Kidney (tissue), 14 donors: ENCODE results near the gene MAP3K21. TPM values are rescaled to one million over a fixed set of nuclear protein-coding genes. Genes with fewer than 3 reads are reported as not detected.

Source experiments
- DNase-seq, 5 donors: peaks; one replicate each; pipeline ENCODE4 v3.0.0-alpha.2; 2013 to 2020
- FAIRE-seq: peaks from 2 replicates; lab custom pipeline; 2012; peaks lifted over from hg19 to GRCh38; lab: Jason Lieb, UNC
- H3K27ac ChIP-seq, 2 donors: one replicate each; pipeline ENCODE4 v1.7.0; 2013; ENCODE audit warnings: low read depth in 2 of 2, low read length in 2 of 2, inconsistent platforms in 1 of 2
- H3K27me3 ChIP-seq: one replicate; pipeline ENCODE4 v1.7.1; 2013; ENCODE audit warnings: low read length, inconsistent platforms; ENCODE audit not compliant: control insufficient read depth, insufficient read depth
- H3K36me3 ChIP-seq, 3 donors: one replicate each; pipeline versions ENCODE4 v1.7.0 to v1.7.1; 2013; ENCODE audit warnings: low read length in 3 of 3, control low read depth in 1 of 3, inconsistent platforms in 1 of 3; ENCODE audit not compliant: insufficient read depth in 3 of 3, control insufficient read depth in 2 of 3
- H3K4me1 ChIP-seq, 3 donors: one replicate each; pipeline versions ENCODE4 v1.7.0 to v1.7.1; 2013; ENCODE audit warnings: low read length in 3 of 3, inconsistent platforms in 1 of 3, low read depth in 1 of 3; ENCODE audit not compliant: control insufficient read depth in 2 of 3, insufficient read depth in 2 of 3
- H3K4me3 ChIP-seq, 3 donors: one replicate each; pipeline versions ENCODE4 v1.7.0 to v1.8.1; 2013; ENCODE audit warnings: low read length in 3 of 3, control low read depth in 1 of 3, inconsistent platforms in 1 of 3
- H3K9ac ChIP-seq, 3 donors: one replicate each; pipeline versions ENCODE4 v1.7.0 to v1.7.1; 2013; ENCODE audit warnings: low read length in 3 of 3, control low read depth in 1 of 3, inconsistent platforms in 1 of 3
- H3K9me3 ChIP-seq, 3 donors: one replicate each; pipeline versions ENCODE4 v1.7.0 to v1.7.1; 2013; ENCODE audit warnings: low read length in 3 of 3, control low read depth in 1 of 3, inconsistent platforms in 1 of 3; ENCODE audit not compliant: control insufficient read depth in 2 of 3, insufficient read depth in 1 of 3
- intact Hi-C: fragments of 100-400 bp; cut with DNase I; formaldehyde crosslinking; loops from one replicate; pipeline ENCODE4 v1.11.1; 2022
- polyA plus RNA-seq: library from polyadenylated mRNA; stranded (reverse); fragments of 350-450 nt; fragmentation: Illumina TruSeq; extraction: RNeasy Lipid Tissue Mini Kit (QIAGEN cat#74804); gene quantifications from one replicate; pipeline ENCODE4 v1.2.3, GENCODE V29; 2014; ENCODE audit warnings: low read depth, low replicate concordance; ENCODE audit not compliant: insufficient read depth
- total RNA-seq: library from RNA; stranded (reverse); fragmentation: NEBNext Ultra II Directional; extraction: Animal tissue kit (Norgen Biotek cat#: 25700); gene quantifications from one replicate; pipeline ENCODE4 v1.2.1, GENCODE V29; 2021
- TF ChIP-seq, protein P1 (sequence below): IDR thresholded peaks from 3 replicates; pipeline ENCODE4 v1.5.1; 2012; ENCODE audit warnings: mild to moderate bottlenecking, moderate library complexity, borderline replicate concordance; ENCODE audit not compliant: insufficient read depth; ENCODE audit errors: extremely low read depth
- donor health status: control.
- donor health status: control.
- donor health status: control.
- donor health status: control.
- donor health status: control.
- donor health status: DM: yes; HTN: yes; CAD: no.
- donor health status: Normal renal cell carcinoma (clear cell type).

Gene MAP3K21
- total and polyA plus RNA-seq, 2 donors from 2014 or later: 7.4 to 21.6 TPM

- H3K9ac ChIP-seq: no peak within 1 kb of the TSS
- H3K27me3 ChIP-seq: no peaks in the 10 kb centered on the region
- no peaks in the 10 kb centered on the region for H3K9me3 ChIP-seq
- peak; percentile 65 to 85 (median 83) for DNase-seq
- H3K4me3 ChIP-seq: peak within 1 kb of the TSS; percentile 45 to 65 (median 62)
- H3K36me3 ChIP-seq: no peaks in the 10 kb centered on the region
- intact Hi-C loops: no loop called here
- H3K27ac ChIP-seq: no peak within 1 kb of the TSS
- TF ChIP-seq, protein P1, sequence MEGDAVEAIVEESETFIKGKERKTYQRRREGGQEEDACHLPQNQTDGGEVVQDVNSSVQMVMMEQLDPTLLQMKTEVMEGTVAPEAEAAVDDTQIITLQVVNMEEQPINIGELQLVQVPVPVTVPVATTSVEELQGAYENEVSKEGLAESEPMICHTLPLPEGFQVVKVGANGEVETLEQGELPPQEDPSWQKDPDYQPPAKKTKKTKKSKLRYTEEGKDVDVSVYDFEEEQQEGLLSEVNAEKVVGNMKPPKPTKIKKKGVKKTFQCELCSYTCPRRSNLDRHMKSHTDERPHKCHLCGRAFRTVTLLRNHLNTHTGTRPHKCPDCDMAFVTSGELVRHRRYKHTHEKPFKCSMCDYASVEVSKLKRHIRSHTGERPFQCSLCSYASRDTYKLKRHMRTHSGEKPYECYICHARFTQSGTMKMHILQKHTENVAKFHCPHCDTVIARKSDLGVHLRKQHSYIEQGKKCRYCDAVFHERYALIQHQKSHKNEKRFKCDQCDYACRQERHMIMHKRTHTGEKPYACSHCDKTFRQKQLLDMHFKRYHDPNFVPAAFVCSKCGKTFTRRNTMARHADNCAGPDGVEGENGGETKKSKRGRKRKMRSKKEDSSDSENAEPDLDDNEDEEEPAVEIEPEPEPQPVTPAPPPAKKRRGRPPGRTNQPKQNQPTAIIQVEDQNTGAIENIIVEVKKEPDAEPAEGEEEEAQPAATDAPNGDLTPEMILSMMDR: no peak
- H3K4me1 ChIP-seq: peaks cover 0 to 2% (median 0%) of the 10 kb centered on the region in 3 donors
- no peak for FAIRE-seq
Observed at GRCh38 chr1:233295237-233295974, 32.1 kb upstream of the MAP3K21 start, which contains the start of gene PCNX2. Gene PCNX2 (minus strand): TSS chr1:233295725. CDS start chr1:233295478, 247 bp downstream.

DNA sequence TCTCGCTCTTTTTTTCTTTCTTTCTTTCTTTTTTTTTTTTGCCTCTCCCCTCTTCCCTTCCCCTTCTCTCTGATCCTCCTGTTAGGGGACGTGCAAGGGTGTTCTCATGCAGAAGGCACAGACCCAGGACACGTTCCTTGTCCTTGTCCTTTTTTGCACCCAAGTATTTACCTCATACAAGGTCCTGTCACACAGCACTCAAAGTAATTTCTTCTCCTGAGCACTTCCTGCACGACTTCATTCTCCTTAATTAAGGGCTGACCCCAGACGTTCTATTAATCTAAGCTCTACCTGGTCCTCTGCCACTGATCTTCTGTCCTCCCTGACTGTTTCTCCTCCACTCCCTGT is 31.6 kb upstream of the MAP3K21 start:
- no peaks in the 10 kb centered on the region for H3K9me3 ChIP-seq
- TF ChIP-seq, protein P1: no peak
- peaks cover 0 to 2% (median 0%) of the 10 kb centered on the region in 3 donors for H3K4me1 ChIP-seq
- intact Hi-C loops: no loop called here
- H3K9ac ChIP-seq: no peak overlapping the region
- H3K27ac ChIP-seq: no peak overlapping the region
- FAIRE-seq (no peak), DNase-seq (no peak)
- H3K36me3 ChIP-seq: no peaks in the 10 kb centered on the region
- no peaks in the 10 kb centered on the region for H3K27me3 ChIP-seq
- H3K4me3 ChIP-seq: peak overlapping the region; percentile 42 to 62 (median 45)

DNA sequence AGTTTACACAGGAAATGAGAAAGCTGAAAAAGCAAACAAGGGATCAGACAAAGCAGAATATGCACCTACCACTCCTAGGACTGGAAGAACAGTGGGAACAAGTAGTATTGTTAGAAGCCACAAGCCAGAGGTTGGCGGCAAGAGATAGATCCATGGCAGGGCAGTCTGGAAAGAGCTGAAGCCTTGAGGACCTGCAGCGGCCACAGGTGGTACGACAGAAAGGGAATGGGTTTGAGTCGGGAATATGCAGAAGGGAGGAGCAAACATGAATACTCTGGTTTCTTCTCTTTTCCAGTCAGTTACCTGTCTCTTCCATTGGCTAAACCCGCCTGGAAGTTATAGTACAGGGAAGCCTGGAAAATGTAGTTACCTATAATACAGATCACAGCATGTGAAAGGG is 28.1 kb upstream of the MAP3K21 start:
- Histone ChIP-seq H3K9me3 (peaks cover 0 to 2% (median 0%) of the 10 kb centered on the region in 3 donors), H3K36me3 (no peaks in the 10 kb centered on the region), H3K4me1 (peaks cover 0 to 2% (median 0%) of the 10 kb centered on the region in 3 donors), H3K27me3 (no peaks in the 10 kb centered on the region), H3K4me3 (no peak overlapping the region), H3K27ac (no peak overlapping the region), H3K9ac (no peak overlapping the region)
- no peak for DNase-seq
- FAIRE-seq: no peak
- TF ChIP-seq, protein P1: no peak
- intact Hi-C loops: no loop called here
